Measurements from ENCODE around the gene MYO1B.

- TF ChIP-seq CTCF (optimal IDR thresholded peaks at IDR 0.05 in 1 of 3, IDR thresholded peaks at IDR 0.05 in 1 of 3, conservative IDR thresholded peaks at IDR 0.05 in 1 of 3; ENCODE audit: extremely low read depth in 1 of 3, insufficient read depth in 2 of 3, low read length in 3 of 3), result no peak
- no peak for TF ChIP-seq EZH2 (IDR thresholded peaks at IDR 0.05; ENCODE audit: low read length)
Observed at GRCh38 chr2:191274413-191274815, 29.2 kb downstream of the MYO1B start.
